Measurements from ENCODE around the gene GTPBP3. TPM values are rescaled to one million over a fixed set of nuclear protein-coding genes. Genes with fewer than 3 reads are reported as not detected.
A peak's percentile ranks its signal among the peaks of the same experiment; 100 is the strongest.

Gene GTPBP3
- total RNA-seq, 2 donors from 2014 or later: 48.7 to 55.7 TPM

- WGBS, 2 experiments (ENCODE audit: insufficient coverage in 1 of 2, insufficient read length in 1 of 2): 9 to 13% methylated on average over 39 to 50 of the region's 50 CpGs
- H3K27me3 ChIP-seq (ENCODE audit: control insufficient read depth, insufficient read depth, low read length, poor library complexity, severe bottlenecking): no peaks in the 10 kb centered on the region
- H3K9me3 ChIP-seq (ENCODE audit: control insufficient read depth, low read length): no peaks in the 10 kb centered on the region
- peaks cover 12% of the 10 kb centered on the region for H3K36me3 ChIP-seq (ENCODE audit: control insufficient read depth, insufficient read depth, low read length)
- H3K27ac ChIP-seq (ENCODE audit: low read depth, low read length): no peak overlapping the region
- Mint-ChIP-seq H3K4me1 (peaks cover 3% of the 10 kb centered on the region), H3K9me3 (no peaks in the 10 kb centered on the region), H3K27ac (peak overlapping the region; percentile 99), H3K27me3 (ENCODE audit: insufficient read depth) (peaks cover 4% of the 10 kb centered on the region), H3K36me3 (ENCODE audit: low read depth) (peaks cover 20% of the 10 kb centered on the region), H3K4me3 (peak overlapping the region; percentile 95)
- peaks cover 7% of the 10 kb centered on the region for H3K4me1 ChIP-seq (ENCODE audit: control insufficient read depth, insufficient read depth, low read length)
- H3K9ac ChIP-seq (ENCODE audit: extremely low read depth, low read length, poor library complexity, severe bottlenecking): peak overlapping the region; percentile 44
- peak overlapping the region; percentile 100 for H3K4me3 ChIP-seq (ENCODE audit: low read length)
- DNase-seq: no peak
- no peak for TF ChIP-seq CTCF (conservative IDR thresholded peaks at IDR 0.05)
Measured at GRCh38 chr19:17337675-17338432, 501 bp downstream of the GTPBP3 start.

GRCh38 chr19:17338433-17339078 lies 1.2 kb downstream of the GTPBP3 start:
- 95 to 98% methylated on average over 23 to 30 of the region's 30 CpGs for WGBS, 2 experiments (ENCODE audit: insufficient coverage in 1 of 2, insufficient read length in 1 of 2)
- no peak for TF ChIP-seq CTCF (conservative IDR thresholded peaks at IDR 0.05)

GRCh38 chr19:17339088-17339741 lies 1.9 kb downstream of the GTPBP3 start:
- 94 to 98% methylated on average over 15 to 32 of the region's 34 CpGs for WGBS, 2 experiments (ENCODE audit: insufficient coverage in 1 of 2, insufficient read length in 1 of 2)
- peaks cover 7% of the 10 kb centered on the region for H3K4me1 ChIP-seq (ENCODE audit: control insufficient read depth, insufficient read depth, low read length)
- Mint-ChIP-seq H3K36me3 (ENCODE audit: low read depth) (peaks cover 15% of the 10 kb centered on the region), H3K4me3 (peak overlapping the region; percentile 95), H3K4me1 (no peaks in the 10 kb centered on the region), H3K27ac (no peak overlapping the region), H3K9me3 (no peaks in the 10 kb centered on the region), H3K27me3 (ENCODE audit: insufficient read depth) (peaks cover 1% of the 10 kb centered on the region)
- TF ChIP-seq CTCF (conservative IDR thresholded peaks at IDR 0.05): no peak
- peaks cover 8% of the 10 kb centered on the region for H3K36me3 ChIP-seq (ENCODE audit: control insufficient read depth, insufficient read depth, low read length)
- no peak overlapping the region for H3K27ac ChIP-seq (ENCODE audit: low read depth, low read length)
- peak; percentile 92 for DNase-seq
- no peak overlapping the region for H3K4me3 ChIP-seq (ENCODE audit: low read length)
- no peak overlapping the region for H3K9ac ChIP-seq (ENCODE audit: extremely low read depth, low read length, poor library complexity, severe bottlenecking)
- H3K9me3 ChIP-seq (ENCODE audit: control insufficient read depth, low read length): no peaks in the 10 kb centered on the region
- no peaks in the 10 kb centered on the region for H3K27me3 ChIP-seq (ENCODE audit: control insufficient read depth, insufficient read depth, low read length, poor library complexity, severe bottlenecking)

More at GRCh38 chr19:17338433-17339078, 1.2 kb downstream of the GTPBP3 start:
- peaks cover 8% of the 10 kb centered on the region for H3K36me3 ChIP-seq (ENCODE audit: control insufficient read depth, insufficient read depth, low read length)
- H3K36me3 Mint-ChIP-seq (ENCODE audit: low read depth): peaks cover 15% of the 10 kb centered on the region
- H3K9me3 Mint-ChIP-seq: no peaks in the 10 kb centered on the region
- peak overlapping the region; percentile 100 for H3K4me3 ChIP-seq (ENCODE audit: low read length)
- no peak overlapping the region for H3K9ac ChIP-seq (ENCODE audit: extremely low read depth, low read length, poor library complexity, severe bottlenecking)
- H3K27me3 ChIP-seq (ENCODE audit: control insufficient read depth, insufficient read depth, low read length, poor library complexity, severe bottlenecking): no peaks in the 10 kb centered on the region
- H3K27ac ChIP-seq (ENCODE audit: low read depth, low read length): no peak overlapping the region
- no peak overlapping the region for H3K27ac Mint-ChIP-seq
- peak; percentile 49 for DNase-seq
- H3K4me1 Mint-ChIP-seq: peaks cover 3% of the 10 kb centered on the region
- H3K9me3 ChIP-seq (ENCODE audit: control insufficient read depth, low read length): no peaks in the 10 kb centered on the region
- H3K4me1 ChIP-seq (ENCODE audit: control insufficient read depth, insufficient read depth, low read length): peaks cover 7% of the 10 kb centered on the region
- peaks cover 4% of the 10 kb centered on the region for H3K27me3 Mint-ChIP-seq (ENCODE audit: insufficient read depth)
- H3K4me3 Mint-ChIP-seq: peak overlapping the region; percentile 95

Data from endodermal cell (in vitro differentiated cells).